Measurements from ENCODE around the gene PEF1. TPM values are rescaled to one million over a fixed set of nuclear protein-coding genes. Genes with fewer than 3 reads are reported as not detected.

Gene PEF1
- total RNA-seq, 4 donors from 2014 or later = 101 to 124 (median 115) TPM

- 88 to 90% methylated on average over 4 of the region's 4 CpGs for WGBS, 2 donors
- intact Hi-C loops (cut with DNase I; ENCODE audit: low total_unique reads) = no loop called here
- peak in 1 of 2 donors; percentile 45 for DNase-seq (ENCODE audit: low spot score in 2 of 2)
These were observed 48.6 kb downstream of the PEF1 start for GRCh38 chr1:31595836-31596736.

GRCh38 chr1:31593770-31594632 is 50.7 kb downstream of the PEF1 start:
- no peak overlapping the region for H3K4me3 ChIP-seq (ENCODE audit: low read depth, poor library complexity, severe bottlenecking)
- WGBS, 2 donors = 48 to 49% methylated on average over 10 of the region's 10 CpGs
- TF ChIP-seq POLR2A (IDR thresholded peaks at IDR 0.05) = no peak
- peak in 1 of 3 donors; percentile 45 for TF ChIP-seq CTCF (IDR thresholded peaks at IDR 0.05)
- intact Hi-C loops (cut with DNase I; ENCODE audit: low total_unique reads) = no loop called here
- peak; percentile 71 to 94 for DNase-seq (ENCODE audit: low spot score in 2 of 2)

More at GRCh38 chr1:31595836-31596736, 48.6 kb downstream of the PEF1 start:
- no peak overlapping the region for H3K4me3 ChIP-seq (ENCODE audit: low read depth, poor library complexity, severe bottlenecking)
- TF ChIP-seq POLR2A (IDR thresholded peaks at IDR 0.05) (no peak), CTCF (IDR thresholded peaks at IDR 0.05) (no peak)

- intact Hi-C loops (cut with DNase I; ENCODE audit: low total_unique reads) = no loop called here
- peak in 1 of 2 donors; percentile 73 for DNase-seq (ENCODE audit: low spot score in 2 of 2)
- H3K4me3 ChIP-seq (ENCODE audit: low read depth, poor library complexity, severe bottlenecking) = no peak overlapping the region
- no peak for TF ChIP-seq CTCF (IDR thresholded peaks at IDR 0.05)
- no peak for TF ChIP-seq POLR2A (IDR thresholded peaks at IDR 0.05)
- 84 to 85% methylated on average over 5 of the region's 5 CpGs for WGBS, 2 donors
These were observed 51.5 kb downstream of the PEF1 start for GRCh38 chr1:31593136-31593665.

- DNase-seq (ENCODE audit: low spot score in 2 of 2) = no peak
- intact Hi-C loops (cut with DNase I; ENCODE audit: low total_unique reads) = no loop called here
- TF ChIP-seq CTCF (IDR thresholded peaks at IDR 0.05) (no peak), POLR2A (IDR thresholded peaks at IDR 0.05) (no peak)
- H3K4me3 ChIP-seq (ENCODE audit: low read depth, poor library complexity, severe bottlenecking) = no peak overlapping the region
These were observed 52.5 kb downstream of the PEF1 start for GRCh38 chr1:31592132-31592531.

GRCh38 chr1:31591425-31592093 is 53.1 kb downstream of the PEF1 start:
- intact Hi-C loops (cut with DNase I; ENCODE audit: low total_unique reads) = no loop called here
- TF ChIP-seq CTCF (IDR thresholded peaks at IDR 0.05) = no peak
- WGBS, 2 donors = 59 to 67% methylated on average over 11 of the region's 11 CpGs
- H3K4me3 ChIP-seq (ENCODE audit: low read depth, poor library complexity, severe bottlenecking) = no peak overlapping the region
- peak in 1 of 2 donors; percentile 74 for DNase-seq (ENCODE audit: low spot score in 2 of 2)
